KOPT-K1 (cell line): ENCODE results near the gene TRERF1.
A peak's percentile ranks its signal among the peaks of the same experiment; 100 is the strongest.

ENCODE experiments used
- H3K27ac ChIP-seq: fragments of 200-600 bp; sonication (generic); 2 replicates; pipeline ENCODE4 v1.5.1; 2016; ENCODE audit warnings: antibody characterized with exemption, mild to moderate bottlenecking, low read depth, low read length; ENCODE audit not compliant: poor library complexity, severe bottlenecking
- H3K36me3 ChIP-seq: fragments of 200-600 bp; sonication (generic); 2 replicates; pipeline ENCODE4 v1.5.1; 2017; ENCODE audit warnings: antibody characterized with exemption, mild to moderate bottlenecking, low read length, moderate library complexity; ENCODE audit not compliant: insufficient read depth
- H3K9me3 ChIP-seq: fragments of 200-600 bp; sonication (generic); 2 replicates; pipeline ENCODE4 v1.5.1; 2017; ENCODE audit warnings: antibody characterized with exemption, low read length, mild to moderate bottlenecking; ENCODE audit not compliant: insufficient read depth, poor library complexity, severe bottlenecking

The TRERF1 gene

DNA sequence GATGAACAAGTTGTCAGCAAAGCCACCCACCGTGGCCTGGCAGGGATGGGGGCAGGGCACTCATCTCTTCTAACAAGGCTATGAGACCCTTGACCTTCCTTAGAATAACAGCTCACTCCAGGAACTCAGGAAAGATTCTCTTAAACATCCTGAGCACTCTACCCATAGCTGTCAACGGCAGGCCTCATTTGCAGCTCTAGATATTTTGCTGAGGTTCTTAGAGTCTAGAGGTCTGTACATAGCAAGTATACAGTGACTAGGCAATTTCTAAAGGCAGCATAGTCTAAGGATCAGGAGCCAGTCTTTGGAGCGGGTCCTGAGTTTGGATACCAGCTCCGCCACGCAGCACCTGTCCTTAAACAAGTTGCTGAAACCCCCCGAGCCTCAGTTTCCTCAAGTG is 11.7 kb downstream of the TRERF1 start:
- H3K36me3 ChIP-seq, result no peaks in the 10 kb centered on the region
- H3K9me3 ChIP-seq, result no peaks in the 10 kb centered on the region
- H3K27ac ChIP-seq, result no peak overlapping the region

- Histone ChIP-seq H3K27ac (no peak overlapping the region), H3K9me3 (peaks cover 16% of the 10 kb centered on the region), H3K36me3 (no peaks in the 10 kb centered on the region)
These were observed 14.9 kb downstream of the TRERF1 start for GRCh38 chr6:42436825-42437224.

- Histone ChIP-seq H3K9me3 (peaks cover 16% of the 10 kb centered on the region), H3K27ac (no peak overlapping the region), H3K36me3 (no peaks in the 10 kb centered on the region)
These were observed 17.5 kb downstream of the TRERF1 start for GRCh38 chr6:42434237-42434636.

DNA sequence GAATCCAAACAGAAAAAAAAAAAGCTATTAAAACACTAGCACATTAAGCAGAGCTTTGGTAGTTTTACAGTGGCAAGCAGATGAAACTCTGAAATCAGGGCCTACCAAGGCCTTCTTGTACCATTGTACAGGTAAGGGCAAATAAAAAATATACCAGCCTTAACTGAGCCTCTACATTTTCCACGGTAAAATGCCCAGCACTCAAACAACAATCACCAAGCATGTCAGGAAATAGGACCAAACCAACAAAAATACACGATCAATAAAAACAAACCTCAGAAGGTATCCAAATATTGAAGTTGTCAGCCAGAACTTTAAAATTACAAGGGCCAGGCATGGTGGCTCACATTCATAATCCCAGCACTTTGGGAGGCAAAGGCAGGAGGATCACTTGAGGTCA is 18.3 kb downstream of the TRERF1 start:
- H3K27ac ChIP-seq, result no peak overlapping the region
- peaks cover 16% of the 10 kb centered on the region for H3K9me3 ChIP-seq
- no peaks in the 10 kb centered on the region for H3K36me3 ChIP-seq

DNA sequence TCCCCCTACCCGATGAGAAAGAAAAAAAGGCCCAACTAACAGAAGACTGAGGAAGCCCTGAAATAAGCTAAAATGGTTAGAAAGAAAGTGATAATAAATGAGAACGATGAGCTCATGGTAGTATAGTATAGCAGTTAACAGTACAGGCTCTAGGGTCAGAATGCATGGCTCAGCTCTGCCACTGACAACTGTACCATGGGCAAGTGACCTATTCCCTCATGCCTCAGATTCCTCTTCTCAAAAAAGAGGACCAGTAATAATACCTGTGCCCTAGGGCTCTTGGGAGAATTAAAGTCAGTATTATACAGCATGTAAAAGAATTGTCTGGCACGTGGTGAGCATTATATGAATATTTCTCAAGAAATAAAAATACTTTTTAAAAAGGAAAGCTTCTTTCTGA is 19.8 kb downstream of the TRERF1 start:
- H3K27ac ChIP-seq, result no peak overlapping the region
- H3K36me3 ChIP-seq, result no peaks in the 10 kb centered on the region
- H3K9me3 ChIP-seq, result peaks cover 16% of the 10 kb centered on the region

- H3K9me3 ChIP-seq, result peaks cover 16% of the 10 kb centered on the region
- H3K36me3 ChIP-seq, result no peaks in the 10 kb centered on the region
- no peak overlapping the region for H3K27ac ChIP-seq
These were observed 20.4 kb downstream of the TRERF1 start for GRCh38 chr6:42431356-42431755.

DNA sequence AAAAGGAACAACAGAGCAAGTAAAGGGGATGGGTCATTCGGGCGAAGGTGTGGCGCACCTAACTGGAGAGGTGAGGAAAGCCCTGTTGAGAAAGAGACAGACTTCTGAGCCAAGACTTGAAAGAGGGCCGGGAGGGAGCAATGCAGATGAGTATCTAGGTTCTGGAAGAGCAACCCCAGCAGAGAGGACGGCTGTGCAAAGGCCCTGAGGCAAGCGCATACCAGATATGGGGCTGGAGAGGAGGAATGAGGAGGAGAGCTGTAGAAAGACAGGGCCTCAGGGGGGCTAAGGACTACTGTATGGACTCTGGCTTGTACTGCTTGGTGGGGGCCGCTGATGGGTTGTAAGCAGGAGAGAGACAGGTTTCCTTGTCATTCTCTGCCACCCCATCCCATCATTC is 21.9 kb downstream of the TRERF1 start:
- Histone ChIP-seq H3K36me3 (no peaks in the 10 kb centered on the region), H3K27ac (no peak overlapping the region)

DNA sequence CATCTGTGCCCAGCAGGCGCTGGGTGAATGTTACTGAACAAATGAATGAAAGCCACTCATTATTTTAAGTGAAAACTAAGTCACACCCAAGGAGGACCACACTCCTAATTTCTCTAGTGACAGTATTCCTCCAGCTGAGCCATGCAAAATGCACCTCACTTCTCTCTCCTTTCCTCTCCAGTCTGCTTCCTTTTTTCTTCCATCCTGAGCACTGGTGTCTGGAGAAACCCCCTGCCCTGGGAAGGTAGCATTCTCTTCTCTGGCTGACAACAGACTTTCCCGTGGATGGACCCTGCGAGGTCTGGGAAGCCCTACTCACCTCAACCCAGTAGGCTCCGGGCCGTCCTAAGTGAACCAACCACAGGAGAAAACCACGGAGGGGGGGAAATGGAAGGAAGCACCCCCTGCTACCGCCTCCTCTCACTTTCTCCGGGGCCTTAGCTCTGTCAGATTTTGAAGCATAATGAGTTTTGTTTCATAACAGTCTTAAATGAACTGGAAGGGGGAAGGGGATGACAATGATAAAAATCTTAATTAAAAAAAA is 22.6 kb downstream of the TRERF1 start:
- H3K36me3 ChIP-seq, result no peaks in the 10 kb centered on the region
- peaks cover 11% of the 10 kb centered on the region for H3K9me3 ChIP-seq
- no peak overlapping the region for H3K27ac ChIP-seq

More for the DNA sequence above, 21.9 kb downstream of the TRERF1 start:
- H3K9me3 ChIP-seq, result peaks cover 16% of the 10 kb centered on the region

GRCh38 chr6:42428326-42429041 is 23.2 kb downstream of the TRERF1 start:
- Histone ChIP-seq H3K9me3 (peaks cover 5% of the 10 kb centered on the region), H3K36me3 (no peaks in the 10 kb centered on the region), H3K27ac (no peak overlapping the region)

- Histone ChIP-seq H3K9me3 (no peaks in the 10 kb centered on the region), H3K27ac (no peak overlapping the region), H3K36me3 (no peaks in the 10 kb centered on the region)
These were observed 23.9 kb downstream of the TRERF1 start for GRCh38 chr6:42427871-42428270.

DNA sequence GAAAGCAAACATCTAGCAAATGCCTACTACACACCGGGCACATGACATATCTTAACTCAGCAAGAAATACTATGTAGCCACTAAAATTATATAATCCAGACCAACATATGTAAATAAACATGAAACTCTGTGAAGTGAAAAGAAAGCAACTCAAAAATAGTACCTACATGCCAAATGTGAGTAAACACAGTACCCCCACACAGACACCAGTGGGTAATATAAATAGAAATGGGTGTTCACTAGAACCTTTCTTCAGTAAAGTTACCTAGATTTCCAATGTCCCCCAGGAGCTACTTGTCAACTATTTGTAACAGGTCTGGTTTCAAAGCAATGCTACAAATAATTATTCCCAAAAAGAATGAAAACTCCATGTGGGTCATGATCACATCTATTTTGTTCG is 25.5 kb downstream of the TRERF1 start:
- no peaks in the 10 kb centered on the region for H3K9me3 ChIP-seq
- no peak overlapping the region for H3K27ac ChIP-seq
- H3K36me3 ChIP-seq, result no peaks in the 10 kb centered on the region

DNA sequence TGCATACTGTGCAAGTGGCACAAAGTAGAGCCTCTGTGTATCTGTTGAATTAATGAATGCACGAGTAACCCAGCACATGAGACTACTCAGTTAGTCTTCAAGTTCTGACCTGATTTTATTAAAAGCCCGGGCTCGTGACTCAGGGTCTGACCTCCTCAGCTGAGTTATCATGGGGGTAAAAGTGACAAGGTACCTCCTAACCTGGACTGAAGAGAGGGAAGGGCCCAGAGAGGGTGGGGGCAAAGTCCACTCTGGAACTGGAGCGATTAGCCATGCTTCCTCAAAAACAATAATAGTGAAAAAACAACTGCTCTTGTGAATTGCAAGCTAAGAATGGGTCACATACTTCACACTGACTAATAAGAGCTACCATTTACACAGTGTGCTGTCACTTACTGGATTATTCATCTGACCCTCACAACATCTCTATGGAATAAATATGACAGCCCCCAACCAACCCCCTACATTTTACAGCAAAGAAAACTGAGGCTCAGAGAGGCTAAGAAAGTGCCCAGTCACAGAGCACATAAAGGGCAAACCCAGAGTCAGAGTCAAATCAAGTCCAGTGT is 26.7 kb downstream of the TRERF1 start:
- no peaks in the 10 kb centered on the region for H3K9me3 ChIP-seq
- H3K27ac ChIP-seq, result no peak overlapping the region
- no peaks in the 10 kb centered on the region for H3K36me3 ChIP-seq

- Histone ChIP-seq H3K36me3 (no peaks in the 10 kb centered on the region), H3K9me3 (no peaks in the 10 kb centered on the region), H3K27ac (peak overlapping the region; percentile 20)
These were observed 28.5 kb downstream of the TRERF1 start for GRCh38 chr6:42423244-42423643.

DNA sequence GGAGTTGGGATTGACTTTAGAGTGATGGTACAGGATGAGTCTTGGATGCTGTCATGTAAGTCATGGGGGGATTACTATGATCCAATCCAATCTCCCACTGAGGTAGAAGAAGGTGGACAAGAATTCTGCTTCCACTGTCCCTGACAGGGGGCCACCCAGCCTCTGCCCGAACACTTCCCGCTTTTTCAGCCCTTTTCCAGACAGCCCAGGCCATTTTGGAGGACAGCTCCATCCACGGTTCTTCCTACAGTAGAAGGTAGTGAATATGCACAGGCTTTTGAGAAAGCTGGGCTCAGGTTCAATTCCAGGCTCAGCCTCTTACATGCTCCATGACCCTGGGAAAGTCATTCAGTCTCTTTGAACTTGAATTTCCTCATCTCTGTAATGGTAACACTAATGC is 31.0 kb downstream of the TRERF1 start:
- H3K27ac ChIP-seq, result no peak overlapping the region
- no peaks in the 10 kb centered on the region for H3K36me3 ChIP-seq
- no peaks in the 10 kb centered on the region for H3K9me3 ChIP-seq

DNA sequence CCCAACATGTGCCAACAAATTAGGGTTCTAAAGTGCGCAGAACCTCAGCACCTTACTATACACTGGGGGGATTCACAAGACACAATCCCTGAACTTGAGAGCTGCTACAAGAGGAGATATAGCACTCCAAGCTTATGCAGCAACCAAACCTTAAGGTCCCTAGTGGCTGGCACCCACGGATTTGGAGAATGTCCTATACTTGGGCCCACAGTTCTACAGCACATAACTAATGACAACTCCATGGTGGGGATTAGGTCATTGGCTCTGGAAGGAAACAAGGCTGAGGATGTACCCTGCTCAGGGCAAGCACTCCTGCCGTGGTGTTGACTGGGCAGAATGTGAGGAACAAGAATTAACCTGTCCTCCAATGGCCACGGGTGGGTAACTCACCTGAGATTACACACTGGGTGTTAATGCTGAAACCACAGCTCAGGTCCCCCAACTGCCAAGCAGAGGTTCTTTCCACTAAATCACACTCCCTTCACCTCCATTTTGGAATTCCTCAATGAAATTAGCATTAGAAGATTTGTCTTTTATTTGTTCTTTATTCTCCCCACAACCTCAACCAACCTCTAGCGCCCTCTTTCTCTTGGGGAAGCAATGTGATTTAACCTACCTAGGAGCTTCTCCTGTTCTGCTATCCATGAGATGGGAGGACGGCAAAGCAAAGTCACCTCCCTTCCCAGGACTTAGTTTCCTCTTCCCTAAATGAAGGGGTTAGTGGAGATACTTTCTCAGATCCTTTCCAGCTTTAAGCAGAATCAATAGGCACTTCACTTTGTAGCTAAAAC is 32.0 kb downstream of the TRERF1 start:
- Histone ChIP-seq H3K36me3 (no peaks in the 10 kb centered on the region), H3K27ac (no peak overlapping the region), H3K9me3 (no peaks in the 10 kb centered on the region)
